ENCODE measurements around the gene CDH8. TPM values are rescaled to one million over a fixed set of nuclear protein-coding genes. Genes with fewer than 3 reads are reported as not detected.

Gene CDH8
- total RNA-seq, 4 donors from 2014 or later, result 0.40 to 3.0 (median 0.86) TPM

GRCh38 chr16:61968242-61969076 lies 67.8 kb downstream of the CDH8 start:
- Histone ChIP-seq H3K4me3 (no peak overlapping the region), H3K9me3 (no peaks in the 10 kb centered on the region), H3K4me1 (no peaks in the 10 kb centered on the region), H3K36me3 (no peaks in the 10 kb centered on the region), H3K27me3 (no peaks in the 10 kb centered on the region), H3K27ac (no peak overlapping the region)
- TF ChIP-seq CTCF (IDR thresholded peaks at IDR 0.05) (no peak), POLR2A (IDR thresholded peaks at IDR 0.05) (no peak)
- WGBS, 2 donors (ENCODE audit: low coverage in 1 of 2), result 32 to 61% methylated on average over 6 to 7 of the region's 7 CpGs
- no peak for ATAC-seq

DNA sequence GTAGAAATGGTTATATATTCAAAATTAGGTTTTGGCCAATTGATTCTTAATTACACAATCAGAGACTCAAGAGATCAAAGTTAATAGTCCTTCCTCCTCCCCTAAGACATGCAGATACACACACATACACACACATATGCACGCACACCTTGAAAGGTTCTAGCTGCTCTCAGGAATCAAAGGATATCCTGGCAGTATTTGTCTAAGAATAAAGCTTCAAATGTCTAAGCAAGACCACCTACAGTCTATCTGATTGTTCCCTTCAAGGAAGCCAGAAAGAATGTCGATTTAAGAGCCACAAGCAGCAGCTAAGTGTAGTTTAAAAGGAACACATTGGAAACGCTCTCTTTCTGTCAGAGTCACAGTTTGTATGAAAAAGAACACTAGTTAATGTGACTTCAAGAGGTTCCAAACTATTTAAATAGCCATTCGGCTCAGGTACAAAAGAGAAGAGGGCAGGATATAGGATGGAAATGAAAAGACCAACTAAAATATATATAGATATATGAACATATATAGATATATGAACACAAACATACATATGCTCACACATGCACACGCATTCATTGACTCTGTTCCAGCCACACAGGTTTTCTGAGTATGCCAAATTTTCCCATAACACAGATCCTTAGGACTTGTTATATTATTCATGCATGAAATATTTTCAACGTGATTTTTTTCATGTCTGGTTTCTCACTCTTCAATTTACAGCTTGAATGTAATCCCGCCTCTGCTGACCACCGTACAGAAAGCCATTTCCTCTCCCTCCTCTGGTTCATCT lies 79.0 kb downstream of the CDH8 start:
- Histone ChIP-seq H3K4me3 (no peak overlapping the region), H3K9me3 (no peaks in the 10 kb centered on the region), H3K4me1 (no peaks in the 10 kb centered on the region), H3K27me3 (no peaks in the 10 kb centered on the region), H3K36me3 (no peaks in the 10 kb centered on the region), H3K27ac (no peak overlapping the region)
- TF ChIP-seq CTCF (IDR thresholded peaks at IDR 0.05) (no peak), POLR2AphosphoS5 (IDR thresholded peaks at IDR 0.05) (no peak), EP300 (IDR thresholded peaks at IDR 0.05) (no peak), POLR2A (IDR thresholded peaks at IDR 0.05) (no peak)
- WGBS, 2 donors (ENCODE audit: low coverage in 1 of 2), result 50 to 56% methylated on average over 7 to 8 of the region's 8 CpGs
- ATAC-seq, result no peak

DNA sequence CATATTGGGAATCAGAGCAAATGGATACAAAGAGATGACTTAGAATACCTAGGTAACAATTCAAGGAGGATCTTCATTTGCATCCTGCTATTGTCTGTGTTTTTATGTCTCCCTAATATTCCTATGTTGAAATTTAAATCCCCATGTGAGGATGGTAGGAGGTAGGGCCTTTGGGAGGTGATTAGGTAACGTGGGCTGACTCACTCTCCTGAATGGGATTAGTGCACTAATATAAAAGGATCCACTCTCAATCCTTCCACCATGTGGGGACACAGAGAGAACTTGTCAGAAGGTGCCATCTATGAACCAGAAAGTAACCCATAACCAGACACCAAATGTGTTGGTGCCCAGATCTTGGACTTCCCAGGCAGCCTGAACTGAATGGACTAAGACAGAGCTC lies 83.4 kb downstream of the CDH8 start:
- TF ChIP-seq POLR2AphosphoS5 (IDR thresholded peaks at IDR 0.05), result no peak
- no peak for TF ChIP-seq EP300 (IDR thresholded peaks at IDR 0.05)
- no peak for TF ChIP-seq CTCF (IDR thresholded peaks at IDR 0.05)
- no peak for TF ChIP-seq POLR2A (IDR thresholded peaks at IDR 0.05)
- 100% methylated on average over 1 of the region's 1 CpG; no CpG with 5 or more reads in 1 of the 2 donors for WGBS, 2 donors (ENCODE audit: low coverage in 1 of 2)

DNA sequence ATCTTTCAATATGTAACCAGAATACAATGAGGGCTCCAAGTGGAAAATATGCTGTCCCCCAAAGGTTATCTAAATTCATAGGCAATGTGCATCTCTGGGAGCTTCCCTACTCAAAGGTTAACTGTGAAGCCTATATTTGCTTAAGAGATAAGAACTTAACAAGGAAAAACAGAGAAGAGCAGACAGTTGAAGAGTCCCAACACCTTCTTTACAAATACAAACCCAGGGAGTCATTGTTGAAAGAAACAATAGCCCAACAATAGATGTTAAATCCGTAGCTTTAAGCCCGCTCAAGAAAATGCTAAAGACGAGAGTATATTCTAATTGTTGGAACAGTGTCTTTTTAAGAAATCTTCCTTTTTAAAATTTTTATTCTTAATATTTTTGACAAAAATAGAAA lies 87.8 kb downstream of the CDH8 start:
- 81 to 94% methylated on average over 3 of the region's 3 CpGs for WGBS, 2 donors (ENCODE audit: low coverage in 1 of 2)
- Histone ChIP-seq H3K4me3 (no peak overlapping the region), H3K9me3 (no peaks in the 10 kb centered on the region), H3K36me3 (no peaks in the 10 kb centered on the region), H3K27ac (no peak overlapping the region), H3K27me3 (no peaks in the 10 kb centered on the region), H3K4me1 (no peaks in the 10 kb centered on the region)
- TF ChIP-seq EP300 (IDR thresholded peaks at IDR 0.05) (no peak), POLR2AphosphoS5 (IDR thresholded peaks at IDR 0.05) (no peak), POLR2A (IDR thresholded peaks at IDR 0.05) (no peak), CTCF (IDR thresholded peaks at IDR 0.05) (no peak)
- ATAC-seq, result no peak

More for the DNA sequence above, 83.4 kb downstream of the CDH8 start:
- H3K36me3 ChIP-seq, result no peaks in the 10 kb centered on the region
- no peaks in the 10 kb centered on the region for H3K4me1 ChIP-seq
- no peaks in the 10 kb centered on the region for H3K9me3 ChIP-seq
- ATAC-seq, result no peak
- H3K27ac ChIP-seq, result no peak overlapping the region
- no peaks in the 10 kb centered on the region for H3K27me3 ChIP-seq
- no peak overlapping the region for H3K4me3 ChIP-seq

Data from gastroesophageal sphincter (tissue), 4 donors.